HUES48 (cell line): ENCODE measurements around the gene OAS2.

Source experiments
- H3K27ac ChIP-seq: one replicate; pipeline ENCODE4 v1.7.0; 2013; ENCODE audit warnings: low read depth, low read length, inconsistent platforms
- H3K27me3 ChIP-seq: 2 replicates; pipeline ENCODE4 v1.6.1; 2013; ENCODE audit warnings: mild to moderate bottlenecking, low read length; ENCODE audit not compliant: control insufficient read depth, insufficient read depth
- H3K36me3 ChIP-seq: 2 replicates; pipeline ENCODE4 v1.6.1; 2013; ENCODE audit warnings: low read length; ENCODE audit not compliant: control insufficient read depth, insufficient read depth
- H3K4me1 ChIP-seq: 2 replicates; pipeline ENCODE4 v1.6.1; 2013; ENCODE audit warnings: mild to moderate bottlenecking, low read length; ENCODE audit not compliant: control insufficient read depth, insufficient read depth
- H3K4me3 ChIP-seq: 2 replicates; pipeline ENCODE4 v1.5.1; 2013; ENCODE audit warnings: mild to moderate bottlenecking, low read depth, low read length
- H3K9ac ChIP-seq: 2 replicates; pipeline ENCODE4 v1.6.1; 2013; ENCODE audit warnings: mild to moderate bottlenecking, low read depth, low read length, moderate library complexity
- H3K9me3 ChIP-seq: 2 replicates; pipeline ENCODE4 v1.6.1; 2013; ENCODE audit warnings: low read length; ENCODE audit not compliant: control insufficient read depth, insufficient read depth

OAS2 gene, protein sequence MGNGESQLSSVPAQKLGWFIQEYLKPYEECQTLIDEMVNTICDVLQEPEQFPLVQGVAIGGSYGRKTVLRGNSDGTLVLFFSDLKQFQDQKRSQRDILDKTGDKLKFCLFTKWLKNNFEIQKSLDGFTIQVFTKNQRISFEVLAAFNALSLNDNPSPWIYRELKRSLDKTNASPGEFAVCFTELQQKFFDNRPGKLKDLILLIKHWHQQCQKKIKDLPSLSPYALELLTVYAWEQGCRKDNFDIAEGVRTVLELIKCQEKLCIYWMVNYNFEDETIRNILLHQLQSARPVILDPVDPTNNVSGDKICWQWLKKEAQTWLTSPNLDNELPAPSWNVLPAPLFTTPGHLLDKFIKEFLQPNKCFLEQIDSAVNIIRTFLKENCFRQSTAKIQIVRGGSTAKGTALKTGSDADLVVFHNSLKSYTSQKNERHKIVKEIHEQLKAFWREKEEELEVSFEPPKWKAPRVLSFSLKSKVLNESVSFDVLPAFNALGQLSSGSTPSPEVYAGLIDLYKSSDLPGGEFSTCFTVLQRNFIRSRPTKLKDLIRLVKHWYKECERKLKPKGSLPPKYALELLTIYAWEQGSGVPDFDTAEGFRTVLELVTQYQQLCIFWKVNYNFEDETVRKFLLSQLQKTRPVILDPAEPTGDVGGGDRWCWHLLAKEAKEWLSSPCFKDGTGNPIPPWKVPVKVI

DNA sequence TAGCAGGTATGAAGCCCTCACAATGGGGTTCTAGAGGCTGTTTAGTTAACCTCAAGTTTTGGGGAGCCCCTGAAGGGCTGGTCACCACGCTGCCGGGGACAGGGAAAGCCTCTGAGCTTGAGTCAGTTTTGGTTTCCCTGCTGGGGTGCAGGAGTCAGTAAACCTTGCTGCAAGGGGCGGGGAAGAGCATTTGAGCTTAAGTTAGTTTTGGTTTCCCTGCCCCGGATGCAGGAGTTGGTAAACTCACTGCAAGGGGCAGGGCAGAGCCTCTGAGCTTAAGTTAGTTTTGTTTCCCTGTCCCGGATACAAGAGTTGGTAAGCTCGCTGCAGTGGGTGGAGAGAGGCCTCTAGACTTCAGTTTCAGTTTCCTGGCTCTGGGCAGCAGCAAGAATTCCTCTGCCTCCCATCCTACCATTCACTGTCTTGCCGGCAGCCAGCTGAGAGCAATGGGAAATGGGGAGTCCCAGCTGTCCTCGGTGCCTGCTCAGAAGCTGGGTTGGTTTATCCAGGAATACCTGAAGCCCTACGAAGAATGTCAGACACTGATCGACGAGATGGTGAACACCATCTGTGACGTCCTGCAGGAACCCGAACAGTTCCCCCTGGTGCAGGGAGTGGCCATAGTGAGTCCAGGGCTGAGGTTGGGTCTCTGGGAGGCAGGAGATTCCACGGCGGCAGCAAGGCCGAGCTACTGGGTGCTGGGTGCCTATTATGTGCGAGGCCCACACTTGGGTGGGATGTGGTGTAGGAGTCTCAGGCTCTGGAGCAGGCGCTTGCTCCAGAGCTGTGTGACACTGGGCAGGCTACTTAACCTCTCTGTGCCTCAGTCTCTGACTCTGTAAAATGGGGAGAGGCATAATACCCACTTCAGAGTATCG is at the start of gene OAS2:
Gene OAS2 (plus strand): TSS at position 357 of the 878 bp plus-strand sequence. CDS start 90 bp downstream, at position 447.
- Histone ChIP-seq H3K9me3 (no peaks in the 10 kb centered on the region), H3K4me3 (no peak within 1 kb of the TSS), H3K9ac (no peak within 1 kb of the TSS), H3K36me3 (no peaks in the 10 kb centered on the region), H3K4me1 (no peaks in the 10 kb centered on the region), H3K27ac (no peak within 1 kb of the TSS), H3K27me3 (no peaks in the 10 kb centered on the region)

DNA sequence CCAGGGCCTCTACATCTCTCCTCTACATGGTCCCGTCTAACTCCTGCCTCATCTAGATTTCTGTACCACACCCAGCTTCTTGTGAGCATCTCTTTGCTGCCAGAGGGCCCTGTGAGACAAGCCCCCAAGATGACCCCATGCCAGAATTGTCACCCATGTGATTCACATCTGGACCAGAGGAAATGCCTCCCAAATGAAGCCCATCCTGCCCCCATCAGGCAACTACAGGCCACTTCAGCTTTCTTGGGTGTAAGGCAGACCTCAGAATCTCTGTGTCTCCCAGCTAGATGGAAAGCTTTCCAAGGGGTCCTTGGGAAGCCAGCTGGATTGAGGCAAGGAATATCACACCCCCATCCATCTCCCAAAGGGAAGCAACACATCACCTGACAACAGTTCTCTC is 49.3 kb upstream of the OAS2 start:
- no peak overlapping the region for H3K4me3 ChIP-seq
- peaks cover 3% of the 10 kb centered on the region; the same call in 1 of the 2 replicates for H3K9me3 ChIP-seq
- H3K36me3 ChIP-seq: no peaks in the 10 kb centered on the region
- H3K27me3 ChIP-seq: no peaks in the 10 kb centered on the region
- H3K27ac ChIP-seq: no peak overlapping the region
- no peak overlapping the region for H3K9ac ChIP-seq
- peaks cover 3% of the 10 kb centered on the region for H3K4me1 ChIP-seq

GRCh38 chr12:112929715-112930114 is 48.6 kb upstream of the OAS2 start:
- Histone ChIP-seq H3K9ac (no peak overlapping the region), H3K4me1 (peaks cover 3% of the 10 kb centered on the region), H3K36me3 (no peaks in the 10 kb centered on the region), H3K27ac (no peak overlapping the region), H3K9me3 (peaks cover 3% of the 10 kb centered on the region; the same call in 1 of the 2 replicates), H3K4me3 (no peak overlapping the region), H3K27me3 (no peaks in the 10 kb centered on the region)

DNA sequence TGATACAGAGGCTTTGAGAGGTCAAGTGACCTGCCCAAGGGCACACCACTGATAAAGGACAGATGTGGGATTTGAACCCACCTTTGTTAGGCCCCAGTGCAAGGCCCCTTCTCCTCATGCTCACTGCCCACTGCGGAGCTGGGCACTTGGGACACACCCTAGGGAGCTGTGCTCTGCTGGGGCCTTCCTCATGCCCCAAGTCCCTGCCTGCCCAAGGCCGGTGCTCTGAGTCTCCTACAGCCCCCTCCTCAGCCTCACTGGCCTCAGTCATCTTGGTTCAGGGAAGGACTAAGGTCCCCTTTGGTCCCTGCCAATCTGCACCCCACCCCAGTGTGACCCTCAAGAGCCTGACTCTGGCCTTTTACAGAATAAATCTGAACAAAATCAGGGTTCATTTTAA is 48.0 kb upstream of the OAS2 start:
- Histone ChIP-seq H3K36me3 (no peaks in the 10 kb centered on the region), H3K4me3 (no peak overlapping the region), H3K27me3 (no peaks in the 10 kb centered on the region), H3K27ac (no peak overlapping the region), H3K9ac (no peak overlapping the region), H3K4me1 (peaks cover 3% of the 10 kb centered on the region), H3K9me3 (peaks cover 3% of the 10 kb centered on the region; the same call in 1 of the 2 replicates)

GRCh38 chr12:112932485-112933128 is 45.7 kb upstream of the OAS2 start:
- Histone ChIP-seq H3K27ac (no peak overlapping the region), H3K4me3 (no peak overlapping the region), H3K36me3 (no peaks in the 10 kb centered on the region), H3K9ac (no peak overlapping the region), H3K4me1 (peaks cover 3% of the 10 kb centered on the region), H3K27me3 (peaks cover 7% of the 10 kb centered on the region), H3K9me3 (no peaks in the 10 kb centered on the region; the same call in 1 of the 2 replicates)

- no peak overlapping the region for H3K4me3 ChIP-seq
- no peaks in the 10 kb centered on the region for H3K36me3 ChIP-seq
Observed at GRCh38 chr12:112933129-112933505, 45.2 kb upstream of the OAS2 start.

DNA sequence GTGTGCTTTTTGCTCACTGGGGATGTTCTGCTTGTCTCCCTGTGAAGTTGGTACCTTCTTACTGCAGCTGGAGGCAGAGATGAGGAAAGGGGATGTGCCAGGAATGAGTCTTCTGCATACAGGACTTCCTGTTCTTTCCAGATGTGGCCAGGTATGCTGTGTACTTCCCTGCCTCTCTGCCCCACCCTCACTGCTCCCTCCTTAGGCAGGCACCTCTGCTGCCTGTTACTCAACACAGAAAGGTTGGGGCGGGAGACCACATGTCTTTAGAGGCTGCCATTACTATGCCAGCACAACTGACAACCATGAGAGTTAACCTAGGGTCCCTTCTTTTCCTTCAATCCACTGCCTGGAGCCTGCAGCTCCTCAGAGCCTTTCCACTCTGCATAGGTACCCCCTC is 42.1 kb upstream of the OAS2 start:
- no peaks in the 10 kb centered on the region for H3K9me3 ChIP-seq

More at GRCh38 chr12:112933129-112933505, 45.2 kb upstream of the OAS2 start:
- Histone ChIP-seq H3K27me3 (peaks cover 12% of the 10 kb centered on the region), H3K9me3 (no peaks in the 10 kb centered on the region), H3K4me1 (peaks cover 3% of the 10 kb centered on the region), H3K9ac (no peak overlapping the region), H3K27ac (no peak overlapping the region)

DNA sequence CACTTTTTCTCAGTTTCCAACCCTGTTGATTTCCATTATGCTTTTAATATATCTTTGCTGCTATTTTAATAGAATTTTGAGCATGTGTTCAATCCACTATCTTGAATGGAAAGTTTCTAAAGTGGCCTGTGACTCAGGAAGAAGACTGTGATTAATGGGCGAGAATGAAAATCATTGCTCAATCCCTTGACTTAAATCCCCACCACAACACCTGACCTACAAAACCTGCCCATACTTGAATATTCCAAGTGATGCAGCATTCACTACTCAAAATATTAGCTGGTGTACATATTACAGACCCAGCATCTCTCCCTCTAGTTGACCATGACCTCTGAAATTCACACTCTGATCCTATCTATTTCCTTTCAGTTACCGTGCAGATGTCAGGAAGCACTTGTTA is 41.4 kb upstream of the OAS2 start:
- no peaks in the 10 kb centered on the region for H3K9me3 ChIP-seq
- H3K4me3 ChIP-seq: no peak overlapping the region
- no peak overlapping the region for H3K9ac ChIP-seq
- peaks cover 32% of the 10 kb centered on the region for H3K27me3 ChIP-seq
- H3K36me3 ChIP-seq: no peaks in the 10 kb centered on the region
- H3K4me1 ChIP-seq: peaks cover 9% of the 10 kb centered on the region
- no peak overlapping the region for H3K27ac ChIP-seq

More for the DNA sequence above, 42.1 kb upstream of the OAS2 start:
- H3K9ac ChIP-seq: no peak overlapping the region
- no peak overlapping the region for H3K27ac ChIP-seq
- no peak overlapping the region for H3K4me3 ChIP-seq
- peaks cover 9% of the 10 kb centered on the region for H3K4me1 ChIP-seq
- H3K27me3 ChIP-seq: peaks cover 32% of the 10 kb centered on the region
- no peaks in the 10 kb centered on the region for H3K36me3 ChIP-seq

GRCh38 chr12:112937741-112938719 is 40.3 kb upstream of the OAS2 start, which contains the start of gene OAS3:
TSS of gene OAS3 (plus strand) at chr12:112938474. CDS start at chr12:112938531, 57 bp downstream.
- Histone ChIP-seq H3K36me3 (no peaks in the 10 kb centered on the region), H3K27me3 (peaks cover 32% of the 10 kb centered on the region), H3K27ac (no peak within 1 kb of the TSS), H3K9ac (peak within 1 kb of the TSS; percentile 22; the same call in 1 of the 2 replicates), H3K4me1 (0 out of 2 replicates have a peak, but pooled peaks cover 6% of the 10 kb centered on the region), H3K9me3 (no peaks in the 10 kb centered on the region), H3K4me3 (peak within 1 kb of the TSS; percentile 70)
